MCF 10A (cell line): ENCODE results near the gene ZFHX2. TPM values are rescaled to one million over a fixed set of nuclear protein-coding genes. Genes with fewer than 3 reads are reported as not detected.

Experiments used
- BruUV-seq: library from RNA; stranded (reverse); fragments of 400-500 nt; replicated peaks from 2 replicates; lab custom pipeline; 2021; lab: Mats Ljungman, UMichigan
- CTCF ChIA-PET: fragments of 300-600 bp; sonication (Branson Sonifier 250); formaldehyde crosslinking; extraction: SDS; loops from one replicate; lab custom pipeline; 2021; ENCODE audit warnings: antibody characterized with exemption, inconsistent platforms; lab: Yijun Ruan, JAX
- POLR2A ChIA-PET: fragments of 300-600, 350-650 bp; sonication (Branson Sonifier 250); formaldehyde crosslinking; extraction: SDS; loops from one replicate; lab custom pipeline; 2020; ENCODE audit warnings: antibody characterized with exemption, inconsistent platforms; lab: Yijun Ruan, JAX
- DNase-seq: peaks from one replicate; pipeline ENCODE4 v3.0.0-alpha.2; 2018; ENCODE audit not compliant: unreplicated experiment
- H3K27ac Mint-ChIP-seq: one replicate; pipeline ENCODE4 v1.8.0; 2022; ENCODE audit warnings: mild to moderate bottlenecking, low read depth, mixed read lengths; ENCODE audit not compliant: unreplicated experiment
- H3K27me3 Mint-ChIP-seq: one replicate; pipeline ENCODE4 v1.8.0; 2022; ENCODE audit warnings: mixed read lengths; ENCODE audit not compliant: insufficient read depth, unreplicated experiment
- H3K36me3 Mint-ChIP-seq: one replicate; pipeline ENCODE4 v1.8.0; 2022; ENCODE audit warnings: mild to moderate bottlenecking, moderate library complexity, mixed read lengths; ENCODE audit not compliant: insufficient read depth, unreplicated experiment
- H3K4me1 Mint-ChIP-seq: one replicate; pipeline ENCODE4 v1.8.0; 2022; ENCODE audit warnings: mixed read lengths; ENCODE audit not compliant: insufficient read depth, unreplicated experiment
- H3K4me3 Mint-ChIP-seq: one replicate; pipeline ENCODE4 v1.8.0; 2022; ENCODE audit warnings: mild to moderate bottlenecking, moderate library complexity, mixed read lengths; ENCODE audit not compliant: unreplicated experiment
- H3K9me3 Mint-ChIP-seq: one replicate; pipeline ENCODE4 v1.8.0; 2022; ENCODE audit warnings: mixed read lengths; ENCODE audit not compliant: unreplicated experiment
- intact Hi-C: fragments of 100-400 bp; cut with micrococcal nuclease; formaldehyde crosslinking; loops from 2 replicates; pipeline ENCODE4 v1.14.1; 2022
- total RNA-seq: library from RNA; stranded (reverse); gene quantifications from 2 replicates; pipeline ENCODE4 v1.2.3, GENCODE V29; 2022
- TF ChIP-seq, protein P1 (sequence below): fragments of 200-600 bp; IDR thresholded peaks from one replicate; pipeline ENCODE4 v1.8.0; 2022; ENCODE audit warnings: antibody characterized with exemption, mild to moderate bottlenecking; ENCODE audit not compliant: unreplicated experiment

ZFHX2 gene
- total RNA-seq, 1 experiment from 2014 or later = 1.8 TPM

- intact Hi-C loops = no loop called here
- DNase-seq = no peak
- TF ChIP-seq, protein P1, sequence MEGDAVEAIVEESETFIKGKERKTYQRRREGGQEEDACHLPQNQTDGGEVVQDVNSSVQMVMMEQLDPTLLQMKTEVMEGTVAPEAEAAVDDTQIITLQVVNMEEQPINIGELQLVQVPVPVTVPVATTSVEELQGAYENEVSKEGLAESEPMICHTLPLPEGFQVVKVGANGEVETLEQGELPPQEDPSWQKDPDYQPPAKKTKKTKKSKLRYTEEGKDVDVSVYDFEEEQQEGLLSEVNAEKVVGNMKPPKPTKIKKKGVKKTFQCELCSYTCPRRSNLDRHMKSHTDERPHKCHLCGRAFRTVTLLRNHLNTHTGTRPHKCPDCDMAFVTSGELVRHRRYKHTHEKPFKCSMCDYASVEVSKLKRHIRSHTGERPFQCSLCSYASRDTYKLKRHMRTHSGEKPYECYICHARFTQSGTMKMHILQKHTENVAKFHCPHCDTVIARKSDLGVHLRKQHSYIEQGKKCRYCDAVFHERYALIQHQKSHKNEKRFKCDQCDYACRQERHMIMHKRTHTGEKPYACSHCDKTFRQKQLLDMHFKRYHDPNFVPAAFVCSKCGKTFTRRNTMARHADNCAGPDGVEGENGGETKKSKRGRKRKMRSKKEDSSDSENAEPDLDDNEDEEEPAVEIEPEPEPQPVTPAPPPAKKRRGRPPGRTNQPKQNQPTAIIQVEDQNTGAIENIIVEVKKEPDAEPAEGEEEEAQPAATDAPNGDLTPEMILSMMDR = no peak
- Mint-ChIP-seq H3K9me3 (no peaks in the 10 kb centered on the region), H3K4me3 (no peak overlapping the region), H3K27me3 (no peaks in the 10 kb centered on the region), H3K36me3 (peaks cover 7% of the 10 kb centered on the region), H3K4me1 (peaks cover 10% of the 10 kb centered on the region), H3K27ac (no peak overlapping the region)
- CTCF ChIA-PET = interaction anchor here (0.5 to 4.5 kb wide), 7 partner anchors 12 to 155 kb away, joined by 3 to 48 read pairs (median 4); no protein-coding TSS in a partner anchor
- no TSS peak for BruUV-seq
- POLR2A ChIA-PET = interaction anchor here (0.6 kb wide), 1 partner anchor 8 kb away, joined by 3 read pairs; no protein-coding TSS in a partner anchor
Observed at GRCh38 chr14:23536494-23536893, 15.1 kb downstream of the ZFHX2 start.

DNA sequence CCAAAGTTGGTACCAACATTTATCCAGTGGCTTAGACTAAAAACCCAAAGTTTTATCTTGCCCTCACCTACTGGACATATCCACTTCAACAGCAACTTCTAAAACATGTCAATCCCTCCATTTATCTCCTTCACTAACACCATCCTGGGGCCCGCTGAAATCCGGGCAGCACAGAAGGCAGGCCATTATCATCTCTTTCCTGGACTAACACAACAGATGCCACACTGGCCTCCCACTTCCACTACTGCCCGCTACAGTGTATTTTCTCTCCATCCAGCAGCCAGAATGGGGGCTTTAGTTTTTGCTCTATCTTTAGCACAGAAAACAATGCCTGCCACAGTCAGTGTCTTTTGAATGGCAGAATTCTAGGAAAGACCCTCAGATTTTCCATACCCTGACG lies 15.6 kb downstream of the ZFHX2 start:
- BruUV-seq = no TSS peak
- DNase-seq = no peak
- CTCF ChIA-PET = interaction anchor here (0.8 to 1.0 kb wide), 2 partner anchors 12 to 53 kb away, joined by 3 to 4 read pairs; no protein-coding TSS in a partner anchor
- no peak overlapping the region for H3K27ac Mint-ChIP-seq
- peaks cover 10% of the 10 kb centered on the region for H3K36me3 Mint-ChIP-seq
- no peaks in the 10 kb centered on the region for H3K27me3 Mint-ChIP-seq
- intact Hi-C loops = no loop called here
- H3K4me1 Mint-ChIP-seq = peaks cover 10% of the 10 kb centered on the region
- no peaks in the 10 kb centered on the region for H3K9me3 Mint-ChIP-seq
- no peak overlapping the region for H3K4me3 Mint-ChIP-seq
- POLR2A ChIA-PET = no interaction called here
- TF ChIP-seq, protein P1 = no peak

- Mint-ChIP-seq H3K27me3 (no peaks in the 10 kb centered on the region), H3K4me1 (peaks cover 5% of the 10 kb centered on the region), H3K9me3 (no peaks in the 10 kb centered on the region), H3K36me3 (peaks cover 10% of the 10 kb centered on the region), H3K4me3 (no peak overlapping the region), H3K27ac (no peak overlapping the region)
- ChIA-PET CTCF (interaction anchor here (0.6 to 1.7 kb wide), 4 partner anchors 10 to 52 kb away, joined by 4 to 5 read pairs (median 4); no protein-coding TSS in a partner anchor), POLR2A (no interaction called here)
- DNase-seq = no peak
- BruUV-seq = no TSS peak
- intact Hi-C loops = no loop called here
- TF ChIP-seq, protein P1 = no peak
Observed at GRCh38 chr14:23533652-23534435, 17.7 kb downstream of the ZFHX2 start.

GRCh38 chr14:23532658-23533057 lies 18.9 kb downstream of the ZFHX2 start:
- no peaks in the 10 kb centered on the region for H3K9me3 Mint-ChIP-seq
- POLR2A ChIA-PET = interaction anchor here (0.8 kb wide), 1 partner anchor 25 kb away, joined by 3 read pairs; no protein-coding TSS in a partner anchor
- intact Hi-C loops = loop anchor here (1.0 kb wide), 1 partner anchor 30 kb away; no protein-coding TSS in a partner anchor
- no peaks in the 10 kb centered on the region for H3K27me3 Mint-ChIP-seq
- H3K4me1 Mint-ChIP-seq = no peaks in the 10 kb centered on the region
- TF ChIP-seq, protein P1 = no peak
- peaks cover 6% of the 10 kb centered on the region for H3K36me3 Mint-ChIP-seq
- no TSS peak for BruUV-seq
- CTCF ChIA-PET = interaction anchor here (0.5 to 1.1 kb wide), 4 partner anchors 10 to 33 kb away, joined by 3 to 5 read pairs (median 3); no protein-coding TSS in a partner anchor
- DNase-seq = no peak
- H3K27ac Mint-ChIP-seq = no peak overlapping the region
- H3K4me3 Mint-ChIP-seq = no peak overlapping the region
